T-helper 2 cell (primary cell): ENCODE results near the gene RIC8B.

ENCODE experiments used
- DNase-seq, 5 experiments: peaks; one replicate each; pipeline versions ENCODE4 v3.0.0 to v3.0.0-alpha.2; 2012 to 2022

The RIC8B gene

GRCh38 chr12:106870116-106870515 lies 95.6 kb downstream of the RIC8B start:
- DNase-seq = no peak

- DNase-seq = no peak
Measured at GRCh38 chr12:106871477-106871876, 97.0 kb downstream of the RIC8B start.

GRCh38 chr12:106873983-106874382 lies 99.5 kb downstream of the RIC8B start:
- no peak for DNase-seq

GRCh38 chr12:106878804-106879203 lies 104.3 kb downstream of the RIC8B start:
- no peak for DNase-seq

GRCh38 chr12:106879612-106880011 lies 105.1 kb downstream of the RIC8B start:
- DNase-seq = no peak

- DNase-seq = no peak
Measured at GRCh38 chr12:106883426-106883825, 108.9 kb downstream of the RIC8B start.

- DNase-seq = no peak
Measured at GRCh38 chr12:106885026-106885425, 110.5 kb downstream of the RIC8B start.

- no peak for DNase-seq
Measured at GRCh38 chr12:106885541-106886249, 111.2 kb downstream of the RIC8B start.

GRCh38 chr12:106886932-106887331 lies 112.5 kb downstream of the RIC8B start:
- no peak for DNase-seq

- no peak for DNase-seq
Measured at GRCh38 chr12:106888348-106888970, 114.0 kb downstream of the RIC8B start.

- no peak for DNase-seq
Measured at GRCh38 chr12:106889326-106889725, 114.8 kb downstream of the RIC8B start.

GRCh38 chr12:106889950-106890626 lies 115.6 kb downstream of the RIC8B start:
- no peak for DNase-seq

GRCh38 chr12:106892075-106892474 lies 117.6 kb downstream of the RIC8B start:
- no peak for DNase-seq

- no peak for DNase-seq
Measured at GRCh38 chr12:106893451-106893850, 119.0 kb downstream of the RIC8B start.

- DNase-seq = no peak
Measured at GRCh38 chr12:106894774-106895173, 120.3 kb downstream of the RIC8B start.

- DNase-seq = no peak
Measured at GRCh38 chr12:106896603-106897002, 122.1 kb downstream of the RIC8B start.

- DNase-seq = no peak
Measured at GRCh38 chr12:106897082-106897481, 122.6 kb downstream of the RIC8B start.

GRCh38 chr12:106897981-106898901 lies 123.8 kb downstream of the RIC8B start:
- no peak for DNase-seq

GRCh38 chr12:106900554-106900953 lies 126.1 kb downstream of the RIC8B start:
- no peak for DNase-seq

GRCh38 chr12:106901276-106901675 lies 126.8 kb downstream of the RIC8B start:
- DNase-seq = no peak

- no peak for DNase-seq
Measured at GRCh38 chr12:106902053-106902452, 127.6 kb downstream of the RIC8B start.

- DNase-seq = peak; percentile 36 to 80 (median 50)
Measured at GRCh38 chr12:106903241-106903945, 128.9 kb downstream of the RIC8B start.
